Stimulated activated CD4-positive, alpha-beta T cell treated with anti-CD3 and anti-CD28 coated beads, Interleukin-2, amount 100 ng/mL, for 24 hours (primary cell): ENCODE measurements around the gene PHLDB1.
"Not testable (repeated sequence)": the region's sequence is repeated elsewhere in the genome, so short reads cannot be mapped to it uniquely, and the experiment has no call there.

Experiments
- DNase-seq, 2 donors: peaks; one replicate each; pipeline ENCODE4 v3.0.0-alpha.2; 2020

PHLDB1 gene

GRCh38 chr11:118607401-118608359 is at the start of gene PHLDB1:
TSS of gene PHLDB1 (plus strand) at chr11:118607615. CDS start at chr11:118613837, 6,222 bp downstream.
- DNase-seq, result peak; percentile 47 to 61

GRCh38 chr11:118560806-118561205 is 46.6 kb upstream of the PHLDB1 start:
- no peak for DNase-seq

- DNase-seq, result no peak
These were observed 42.4 kb upstream of the PHLDB1 start for GRCh38 chr11:118565051-118565450.

- no peak for DNase-seq
These were observed 37.7 kb upstream of the PHLDB1 start for GRCh38 chr11:118569670-118570069.

- DNase-seq, result no peak
These were observed 36.6 kb upstream of the PHLDB1 start for GRCh38 chr11:118570787-118571186.

GRCh38 chr11:118571701-118572060 is 35.7 kb upstream of the PHLDB1 start:
- DNase-seq, result peak; percentile 29 to 31

GRCh38 chr11:118572061-118572980 is 35.1 kb upstream of the PHLDB1 start, which contains the start of gene ARCN1:
TSS of gene ARCN1 (plus strand) at chr11:118572409. CDS start at chr11:118572548, 139 bp downstream.
- DNase-seq, result peak; percentile 78 to 79

GRCh38 chr11:118572981-118573550 is 34.3 kb upstream of the PHLDB1 start:
- DNase-seq, result peak; percentile 19 to 30

GRCh38 chr11:118574636-118575035 is 32.8 kb upstream of the PHLDB1 start:
- DNase-seq, result no peak

GRCh38 chr11:118577995-118578394 is 29.4 kb upstream of the PHLDB1 start:
- not testable (repeated sequence) for DNase-seq

GRCh38 chr11:118581057-118581456 is 26.4 kb upstream of the PHLDB1 start:
- no peak for DNase-seq

GRCh38 chr11:118587952-118588351 is 19.5 kb upstream of the PHLDB1 start:
- DNase-seq, result no peak

- no peak for DNase-seq
These were observed 14.6 kb upstream of the PHLDB1 start for GRCh38 chr11:118592616-118593367.

GRCh38 chr11:118594984-118595383 is 12.4 kb upstream of the PHLDB1 start:
- not testable (repeated sequence) for DNase-seq

- DNase-seq, result no peak
These were observed 10.9 kb upstream of the PHLDB1 start for GRCh38 chr11:118596224-118597146.

- no peak for DNase-seq
These were observed 9.9 kb upstream of the PHLDB1 start for GRCh38 chr11:118597556-118597955.

- DNase-seq, result no peak
These were observed 5.1 kb upstream of the PHLDB1 start for GRCh38 chr11:118602331-118602730.

GRCh38 chr11:118603709-118604108 is 3.7 kb upstream of the PHLDB1 start:
- DNase-seq, result not testable (repeated sequence)

- DNase-seq, result no peak
These were observed 2.8 kb upstream of the PHLDB1 start for GRCh38 chr11:118604566-118604965.

GRCh38 chr11:118605116-118605867 is 2.1 kb upstream of the PHLDB1 start:
- no peak for DNase-seq
